Measurements from ENCODE around the gene PLEKHG3. TPM values are rescaled to one million over a fixed set of nuclear protein-coding genes. Genes with fewer than 3 reads are reported as not detected.

Gene PLEKHG3
- total RNA-seq, 1 donor from 2014 or later = 16.7 TPM

DNA sequence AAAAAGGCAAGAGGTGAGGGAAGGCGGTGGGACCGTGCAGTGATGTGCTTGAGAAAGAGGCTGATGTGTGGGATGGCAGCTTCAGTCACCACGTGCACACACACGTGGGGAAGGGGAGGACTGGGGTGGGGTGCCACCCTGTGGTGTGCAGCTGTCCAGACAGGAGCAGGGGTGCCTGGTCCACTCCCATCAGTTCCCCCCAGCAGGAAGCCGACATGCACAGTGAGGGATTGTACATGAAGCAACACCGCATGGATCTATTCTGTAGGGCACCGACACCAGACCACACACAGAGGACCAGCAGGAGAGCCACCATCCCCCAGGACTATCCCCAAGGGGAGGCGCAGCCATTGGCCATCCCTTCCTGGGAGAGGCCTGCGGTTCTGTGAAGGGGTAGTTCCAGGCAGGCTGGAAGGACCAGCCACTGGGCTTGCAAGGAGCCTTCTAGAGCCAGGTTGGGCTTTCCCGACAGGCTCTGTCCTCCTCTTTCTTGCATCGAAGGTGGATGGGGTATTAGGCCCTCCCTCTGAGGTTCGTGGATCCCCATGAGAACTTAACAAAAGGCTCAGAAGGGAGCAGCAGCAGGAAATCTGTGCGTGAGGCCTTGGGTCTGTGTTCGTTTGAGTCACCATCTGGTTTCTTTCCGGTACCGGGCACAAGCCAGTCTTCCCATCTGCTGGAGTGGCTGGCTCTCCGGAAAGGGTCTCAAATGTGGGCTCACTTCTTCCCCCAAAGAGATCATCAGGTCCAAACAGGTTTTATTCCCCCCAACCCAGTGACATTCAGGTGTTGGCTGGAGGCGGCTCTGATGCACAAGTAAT, 59.8 kb downstream of the PLEKHG3 start:
- H3K27ac ChIP-seq (ENCODE audit: low read depth, low read length) = peak overlapping the region; percentile 11
- H3K4me1 ChIP-seq (ENCODE audit: control insufficient read depth in 3 of 3, insufficient read depth in 3 of 3, low read length in 3 of 3) = peaks cover 43 to 56% (median 50%) of the 10 kb centered on the region in 3 donors
- no peaks in the 10 kb centered on the region for H3K27me3 ChIP-seq (ENCODE audit: control insufficient read depth in 3 of 3, insufficient read depth in 3 of 3, low read length in 3 of 3)
- no peaks in the 10 kb centered on the region for H3K9me3 ChIP-seq (ENCODE audit: control insufficient read depth in 3 of 3, low read length in 3 of 3)
- peaks cover 41 to 61% (median 42%) of the 10 kb centered on the region in 3 donors for H3K36me3 ChIP-seq (ENCODE audit: control insufficient read depth in 3 of 3, insufficient read depth in 3 of 3, low read length in 3 of 3)
- peak overlapping the region in 1 of 3 donors; percentile 22 for H3K4me3 ChIP-seq (ENCODE audit: low read length in 3 of 3)
- peak overlapping the region in 1 of 3 donors; percentile 45 for H3K9ac ChIP-seq (ENCODE audit: low read depth in 1 of 3, low read length in 3 of 3)

DNA sequence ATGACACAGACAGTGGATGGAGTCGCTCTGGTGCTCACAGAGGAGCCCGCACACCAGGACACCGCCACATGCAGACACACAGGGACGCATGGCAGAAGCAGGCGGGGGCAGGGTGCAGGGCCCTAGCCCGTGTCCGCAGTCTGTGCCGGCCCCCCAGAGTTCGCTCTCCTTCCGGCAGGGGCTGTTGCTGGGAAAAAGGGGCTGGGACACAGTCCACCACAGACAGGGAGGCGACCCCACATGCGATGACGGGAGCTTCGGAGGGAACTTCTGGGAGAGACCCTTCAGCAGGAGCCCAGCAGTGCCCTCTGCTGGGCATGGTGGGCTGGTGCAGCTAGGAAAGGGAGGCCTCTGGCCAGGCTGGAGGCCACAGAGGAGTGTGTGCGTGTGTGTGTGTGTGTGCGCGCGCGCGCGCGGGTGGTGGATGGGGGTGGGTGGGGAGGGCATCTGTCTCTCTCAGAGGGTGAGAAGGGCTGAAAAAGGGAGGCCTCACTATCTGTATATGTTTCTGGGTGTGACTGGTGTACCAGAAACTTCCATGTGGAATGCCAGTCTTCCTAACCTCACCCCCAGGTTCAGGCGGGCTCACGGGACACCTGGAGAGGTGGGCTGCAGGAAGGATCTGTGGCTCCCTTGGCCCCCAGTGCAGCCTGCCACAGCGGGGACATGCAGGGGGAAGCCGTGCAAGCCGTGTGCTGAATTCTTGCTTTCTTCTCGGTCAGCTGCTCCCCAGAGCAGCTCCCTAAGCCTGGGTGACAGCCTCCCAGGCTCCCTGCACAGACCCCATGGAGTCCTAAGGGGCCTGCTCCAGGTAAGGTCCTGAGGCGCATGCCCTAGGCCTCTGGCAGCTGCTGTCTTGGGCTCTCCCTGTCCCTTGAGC, 60.7 kb downstream of the PLEKHG3 start:
- no peaks in the 10 kb centered on the region for H3K9me3 ChIP-seq (ENCODE audit: control insufficient read depth in 3 of 3, low read length in 3 of 3)
- peak overlapping the region; percentile 11 for H3K27ac ChIP-seq (ENCODE audit: low read depth, low read length)
- H3K9ac ChIP-seq (ENCODE audit: low read depth in 1 of 3, low read length in 3 of 3) = peak overlapping the region in 1 of 3 donors; percentile 45
- peaks cover 35 to 47% (median 42%) of the 10 kb centered on the region in 3 donors for H3K4me1 ChIP-seq (ENCODE audit: control insufficient read depth in 3 of 3, insufficient read depth in 3 of 3, low read length in 3 of 3)
- H3K36me3 ChIP-seq (ENCODE audit: control insufficient read depth in 3 of 3, insufficient read depth in 3 of 3, low read length in 3 of 3) = peaks cover 50 to 66% (median 50%) of the 10 kb centered on the region in 3 donors
- H3K27me3 ChIP-seq (ENCODE audit: control insufficient read depth in 3 of 3, insufficient read depth in 3 of 3, low read length in 3 of 3) = no peaks in the 10 kb centered on the region
- H3K4me3 ChIP-seq (ENCODE audit: low read length in 3 of 3) = peak overlapping the region in 1 of 3 donors; percentile 22

DNA sequence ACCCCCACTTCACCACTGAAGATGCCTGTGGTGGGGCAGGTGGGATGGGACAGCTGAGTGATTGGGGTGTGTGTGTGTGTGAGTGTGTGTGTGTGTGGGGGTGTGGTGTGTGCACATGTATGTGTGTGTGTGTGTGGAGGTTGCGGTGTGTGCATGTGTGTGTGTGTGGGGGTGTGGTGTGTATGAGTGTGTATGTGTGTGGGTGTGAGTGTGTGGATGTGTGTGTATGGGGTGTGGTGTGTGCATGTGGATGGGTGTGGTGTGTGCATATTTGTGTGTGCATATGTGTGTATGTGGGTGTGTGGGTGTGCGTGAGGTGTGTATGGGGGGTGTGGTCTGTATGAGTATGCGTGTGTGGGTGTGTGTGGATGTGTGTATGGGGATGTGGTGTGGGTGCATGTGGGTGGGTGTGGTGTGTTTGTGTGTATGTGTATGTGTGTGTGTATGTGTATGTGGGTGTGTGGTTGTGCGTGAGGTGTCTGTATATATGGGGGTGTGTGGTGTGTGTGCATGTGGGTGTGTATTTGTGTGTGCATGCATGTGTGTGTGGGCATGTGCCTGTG, 61.6 kb downstream of the PLEKHG3 start:
- Histone ChIP-seq H3K4me3 (ENCODE audit: low read length in 3 of 3) (no peak overlapping the region), H3K36me3 (ENCODE audit: control insufficient read depth in 3 of 3, insufficient read depth in 3 of 3, low read length in 3 of 3) (peaks cover 56 to 73% (median 57%) of the 10 kb centered on the region in 3 donors), H3K27me3 (ENCODE audit: control insufficient read depth in 3 of 3, insufficient read depth in 3 of 3, low read length in 3 of 3) (no peaks in the 10 kb centered on the region), H3K4me1 (ENCODE audit: control insufficient read depth in 3 of 3, insufficient read depth in 3 of 3, low read length in 3 of 3) (peaks cover 33 to 37% (median 35%) of the 10 kb centered on the region in 3 donors), H3K9ac (ENCODE audit: low read depth in 1 of 3, low read length in 3 of 3) (no peak overlapping the region), H3K9me3 (ENCODE audit: control insufficient read depth in 3 of 3, low read length in 3 of 3) (no peaks in the 10 kb centered on the region), H3K27ac (ENCODE audit: low read depth, low read length) (no peak overlapping the region)

- peak overlapping the region in 1 of 3 donors; percentile 8 for H3K9ac ChIP-seq (ENCODE audit: low read depth in 1 of 3, low read length in 3 of 3)
- no peak overlapping the region for H3K27ac ChIP-seq (ENCODE audit: low read depth, low read length)
- peaks cover 62 to 80% (median 65%) of the 10 kb centered on the region in 3 donors for H3K36me3 ChIP-seq (ENCODE audit: control insufficient read depth in 3 of 3, insufficient read depth in 3 of 3, low read length in 3 of 3)
- H3K4me3 ChIP-seq (ENCODE audit: low read length in 3 of 3) = no peak overlapping the region
- no peaks in the 10 kb centered on the region for H3K27me3 ChIP-seq (ENCODE audit: control insufficient read depth in 3 of 3, insufficient read depth in 3 of 3, low read length in 3 of 3)
- peaks cover 26 to 30% (median 29%) of the 10 kb centered on the region in 3 donors for H3K4me1 ChIP-seq (ENCODE audit: control insufficient read depth in 3 of 3, insufficient read depth in 3 of 3, low read length in 3 of 3)
- no peaks in the 10 kb centered on the region for H3K9me3 ChIP-seq (ENCODE audit: control insufficient read depth in 3 of 3, low read length in 3 of 3)
Observed at GRCh38 chr14:64766430-64767151, 62.4 kb downstream of the PLEKHG3 start.

- Histone ChIP-seq H3K4me3 (ENCODE audit: low read length in 3 of 3) (no peak overlapping the region), H3K4me1 (ENCODE audit: control insufficient read depth in 3 of 3, insufficient read depth in 3 of 3, low read length in 3 of 3) (peaks cover 18 to 22% (median 21%) of the 10 kb centered on the region in 3 donors), H3K27ac (ENCODE audit: low read depth, low read length) (no peak overlapping the region), H3K36me3 (ENCODE audit: control insufficient read depth in 3 of 3, insufficient read depth in 3 of 3, low read length in 3 of 3) (peaks cover 70 to 88% (median 73%) of the 10 kb centered on the region in 3 donors), H3K27me3 (ENCODE audit: control insufficient read depth in 3 of 3, insufficient read depth in 3 of 3, low read length in 3 of 3) (no peaks in the 10 kb centered on the region), H3K9ac (ENCODE audit: low read depth in 1 of 3, low read length in 3 of 3) (no peak overlapping the region), H3K9me3 (ENCODE audit: control insufficient read depth in 3 of 3, low read length in 3 of 3) (no peaks in the 10 kb centered on the region)
Observed at GRCh38 chr14:64767215-64767964, 63.2 kb downstream of the PLEKHG3 start.

- Histone ChIP-seq H3K4me3 (ENCODE audit: low read length in 3 of 3) (no peak overlapping the region), H3K9me3 (ENCODE audit: control insufficient read depth in 3 of 3, low read length in 3 of 3) (no peaks in the 10 kb centered on the region), H3K36me3 (ENCODE audit: control insufficient read depth in 3 of 3, insufficient read depth in 3 of 3, low read length in 3 of 3) (peaks cover 80 to 91% (median 82%) of the 10 kb centered on the region in 3 donors), H3K27me3 (ENCODE audit: control insufficient read depth in 3 of 3, insufficient read depth in 3 of 3, low read length in 3 of 3) (no peaks in the 10 kb centered on the region), H3K4me1 (ENCODE audit: control insufficient read depth in 3 of 3, insufficient read depth in 3 of 3, low read length in 3 of 3) (peaks cover 8 to 12% (median 11%) of the 10 kb centered on the region in 3 donors), H3K9ac (ENCODE audit: low read depth in 1 of 3, low read length in 3 of 3) (no peak overlapping the region), H3K27ac (ENCODE audit: low read depth, low read length) (no peak overlapping the region)
Observed at GRCh38 chr14:64768401-64769095, 64.3 kb downstream of the PLEKHG3 start.

GRCh38 chr14:64769096-64770020, 65.1 kb downstream of the PLEKHG3 start:
- Histone ChIP-seq H3K9ac (ENCODE audit: low read depth in 1 of 3, low read length in 3 of 3) (peak overlapping the region in 1 of 3 donors; percentile 3), H3K27me3 (ENCODE audit: control insufficient read depth in 3 of 3, insufficient read depth in 3 of 3, low read length in 3 of 3) (no peaks in the 10 kb centered on the region), H3K27ac (ENCODE audit: low read depth, low read length) (no peak overlapping the region), H3K4me1 (ENCODE audit: control insufficient read depth in 3 of 3, insufficient read depth in 3 of 3, low read length in 3 of 3) (peaks cover 2 to 4% (median 3%) of the 10 kb centered on the region in 3 donors), H3K9me3 (ENCODE audit: control insufficient read depth in 3 of 3, low read length in 3 of 3) (no peaks in the 10 kb centered on the region), H3K4me3 (ENCODE audit: low read length in 3 of 3) (no peak overlapping the region), H3K36me3 (ENCODE audit: control insufficient read depth in 3 of 3, insufficient read depth in 3 of 3, low read length in 3 of 3) (peaks cover 81 to 94% (median 83%) of the 10 kb centered on the region in 3 donors)

DNA sequence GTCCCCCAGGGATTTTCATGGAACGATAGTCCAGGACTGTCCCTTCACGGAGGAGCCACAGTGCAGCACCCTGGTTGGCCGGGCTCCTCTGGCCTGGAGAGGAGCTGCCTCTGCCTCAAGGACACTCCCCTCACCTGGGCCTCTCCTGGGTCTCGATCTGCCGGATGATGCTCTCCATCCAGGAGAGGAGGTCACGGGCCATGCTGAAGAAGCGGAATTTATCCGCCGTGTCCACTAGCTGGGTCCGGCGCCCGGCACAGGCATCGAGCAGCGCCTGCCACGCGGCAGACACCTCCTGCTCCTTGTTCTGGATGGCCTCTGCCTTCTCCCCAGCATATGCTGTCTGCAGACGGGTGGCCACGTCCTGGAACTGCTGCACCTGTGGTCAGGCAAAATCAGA, 66.5 kb downstream of the PLEKHG3 start:
- no peak overlapping the region for H3K4me3 ChIP-seq (ENCODE audit: low read length in 3 of 3)
- H3K9me3 ChIP-seq (ENCODE audit: control insufficient read depth in 3 of 3, low read length in 3 of 3) = no peaks in the 10 kb centered on the region
- H3K36me3 ChIP-seq (ENCODE audit: control insufficient read depth in 3 of 3, insufficient read depth in 3 of 3, low read length in 3 of 3) = peaks cover 84 to 96% (median 85%) of the 10 kb centered on the region in 3 donors
- H3K27me3 ChIP-seq (ENCODE audit: control insufficient read depth in 3 of 3, insufficient read depth in 3 of 3, low read length in 3 of 3) = no peaks in the 10 kb centered on the region
- no peak overlapping the region for H3K9ac ChIP-seq (ENCODE audit: low read depth in 1 of 3, low read length in 3 of 3)
- H3K27ac ChIP-seq (ENCODE audit: low read depth, low read length) = no peak overlapping the region
- no peaks in the 10 kb centered on the region for H3K4me1 ChIP-seq (ENCODE audit: control insufficient read depth in 3 of 3, insufficient read depth in 3 of 3, low read length in 3 of 3)

Data from skeletal muscle tissue (tissue), 4 donors.